ENCODE data around the gene TBL1XR1. TPM values are rescaled to one million over a fixed set of nuclear protein-coding genes. Genes with fewer than 3 reads are reported as not detected.

Gene TBL1XR1
- total and polyA plus RNA-seq, 2 of the 4 experiments (the other 2 are of a cell fraction) = 25.2 to 170 TPM

DNA sequence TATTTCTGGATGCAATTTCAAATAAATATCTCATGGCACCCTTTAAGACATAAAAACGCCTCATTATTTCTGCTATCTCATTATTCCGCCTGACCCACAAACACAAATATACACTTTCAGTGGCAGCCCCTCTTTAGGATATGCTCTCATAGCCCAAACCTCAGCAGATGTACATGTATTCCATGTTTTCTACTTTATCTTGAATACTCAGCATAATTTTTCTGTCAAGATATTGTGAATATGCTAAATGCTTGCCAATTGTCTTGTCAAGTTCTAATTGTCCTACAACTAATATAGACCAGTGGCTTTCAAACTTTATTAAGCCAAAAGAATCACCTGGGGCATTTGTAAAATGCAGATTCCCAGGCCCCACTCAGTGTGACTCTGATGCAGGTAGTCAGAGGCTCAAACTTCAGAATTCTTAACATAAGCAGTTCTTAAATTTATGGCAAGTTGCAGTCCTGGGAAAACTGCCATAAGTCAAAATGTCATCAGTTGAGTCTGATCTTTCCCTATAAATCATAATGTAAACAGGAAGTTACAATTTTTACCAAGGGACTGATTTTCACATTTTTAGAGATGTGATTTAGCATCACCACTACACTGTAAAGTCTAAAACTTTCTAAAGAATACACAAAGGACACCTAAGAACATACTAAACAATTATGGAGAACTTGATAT, 135.1 kb downstream of the TBL1XR1 start:
- Histone ChIP-seq H3K18ac (ENCODE audit: low read depth, low read length) (no peak overlapping the region), H2BK120ac (ENCODE audit: low read depth, low read length) (no peak overlapping the region), H3K9me3 (ENCODE audit: control insufficient read depth, insufficient read depth, low read length) (no peaks in the 10 kb centered on the region), H3K4me2 (ENCODE audit: low read depth, low read length) (no peak overlapping the region), H3K9me1 (ENCODE audit: insufficient read depth, low read length) (peaks cover 6% of the 10 kb centered on the region), H3K4ac (ENCODE audit: low read depth, low read length) (no peak overlapping the region), H3K14ac (replicated peaks; ENCODE audit: low read depth, low read length) (no peak overlapping the region; the same call in 1 of the 2 replicates), H3K4me1 (ENCODE audit: control insufficient read depth, insufficient read depth, low read length) (peaks cover 4% of the 10 kb centered on the region; the same call in 1 of the 2 replicates), H2AK9ac (replicated peaks; ENCODE audit: low read depth, low read length, poor library complexity) (no peak overlapping the region), H3K27ac (ENCODE audit: insufficient read depth, low read length) (no peak overlapping the region), H3K4me3 (ENCODE audit: insufficient read depth, low read depth, low read length) (no peak overlapping the region), H3K23ac (ENCODE audit: low read depth, low read length) (no peak overlapping the region), H3K27me3 (ENCODE audit: control insufficient read depth, insufficient read depth, low read length) (no peaks in the 10 kb centered on the region), H3K56ac (ENCODE audit: extremely low read depth, insufficient read depth, low read length) (no peak overlapping the region), H2BK15ac (ENCODE audit: low read depth, low read length) (no peak overlapping the region), H2BK5ac (ENCODE audit: low read depth, low read length, poor library complexity, severe bottlenecking) (no peak overlapping the region), H2AK5ac (ENCODE audit: low read depth, low read length) (no peak overlapping the region), H3K79me1 (ENCODE audit: low read depth in 1 of 2, low read length in 2 of 2) (peaks cover 27 to 72% of the 10 kb centered on the region in 2 experiments; a peak in 3 of 4 replicates), H2AFZ (replicated peaks; ENCODE audit: low read length, poor library complexity) (no peak overlapping the region), H3K36me3 (ENCODE audit: control insufficient read depth, insufficient read depth, low read length) (peaks cover 1% of the 10 kb centered on the region), H2BK20ac (ENCODE audit: low read depth, low read length) (no peak overlapping the region), H3K9ac (ENCODE audit: low read depth, low read length) (no peak overlapping the region), H4K91ac (ENCODE audit: insufficient read depth, low read depth, low read length) (no peak overlapping the region), H4K5ac (ENCODE audit: low read depth, low read length) (no peak overlapping the region), H4K20me1 (ENCODE audit: insufficient read depth, low read length) (peaks cover 18% of the 10 kb centered on the region; the same call in 1 of the 2 replicates), H4K8ac (ENCODE audit: low read depth in 2 of 2, low read length in 2 of 2) (no peak overlapping the region)
- peak; percentile 25 for DNase-seq
- 33% methylated on average over 1 of the region's 2 CpGs; no CpG with 5 or more reads in 1 of the 2 experiments for WGBS, 2 experiments (ENCODE audit: extremely low coverage in 2 of 2, insufficient read length in 1 of 2)
- intact Hi-C loops (cut with micrococcal nuclease) = no loop called here
- TF ChIP-seq CTCF (conservative IDR thresholded peaks at IDR 0.05; ENCODE audit: low read depth, low read length) = no peak
- TF ChIP-seq MXI1 (IDR thresholded peaks at IDR 0.05; ENCODE audit: borderline replicate concordance, low read depth, low read length) = no peak
- TF ChIP-seq FOS (IDR thresholded peaks at IDR 0.05; ENCODE audit: low read depth, low read length) = no peak
- TF ChIP-seq, protein P1, sequence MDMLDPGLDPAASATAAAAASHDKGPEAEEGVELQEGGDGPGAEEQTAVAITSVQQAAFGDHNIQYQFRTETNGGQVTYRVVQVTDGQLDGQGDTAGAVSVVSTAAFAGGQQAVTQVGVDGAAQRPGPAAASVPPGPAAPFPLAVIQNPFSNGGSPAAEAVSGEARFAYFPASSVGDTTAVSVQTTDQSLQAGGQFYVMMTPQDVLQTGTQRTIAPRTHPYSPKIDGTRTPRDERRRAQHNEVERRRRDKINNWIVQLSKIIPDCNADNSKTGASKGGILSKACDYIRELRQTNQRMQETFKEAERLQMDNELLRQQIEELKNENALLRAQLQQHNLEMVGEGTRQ (IDR thresholded peaks at IDR 0.05; ENCODE audit: low read depth, low read length) = no peak
- TF ChIP-seq BHLHE40 (IDR thresholded peaks at IDR 0.05; ENCODE audit: low read depth, low read length) = no peak
- no peak for TF ChIP-seq RAD21 (IDR thresholded peaks at IDR 0.05; ENCODE audit: low read length)
- no peak for TF ChIP-seq MAZ (IDR thresholded peaks at IDR 0.05; ENCODE audit: borderline replicate concordance, low read depth, low read length)
- no peak for TF ChIP-seq SMC3 (IDR thresholded peaks at IDR 0.05; ENCODE audit: low read depth, low read length)
- no peak for TF ChIP-seq RCOR1 (IDR thresholded peaks at IDR 0.05; ENCODE audit: insufficient replicate concordance, low read length)
- TF ChIP-seq MAFK (IDR thresholded peaks at IDR 0.05; ENCODE audit: low read depth, low read length) = no peak
- no peak for TF ChIP-seq POLR2A (IDR thresholded peaks at IDR 0.05; ENCODE audit: low read depth, low read length)
- no peak for TF ChIP-seq ELK1 (IDR thresholded peaks at IDR 0.05; ENCODE audit: borderline replicate concordance, low read depth, low read length)
- TF ChIP-seq CHD1 (IDR thresholded peaks at IDR 0.05; ENCODE audit: low read depth, low read length) = no peak
- dilution Hi-C loops (cut with HindIII; ENCODE audit: low sequenced_read_pairs, unreplicated experiment) = no loop called here
- CTCF ChIA-PET = no interaction called here
- ATAC-seq (ENCODE audit: low read depth) = no peak
- in situ Hi-C loops (cut with MboI; ENCODE audit: low sequenced_read_pairs) = loop anchor here (25.0 kb wide), 1 partner anchor 1275 kb away; no protein-coding TSS in a partner anchor
- POLR2A ChIA-PET (ENCODE audit: unreplicated experiment) = no interaction called here
- BruUV-seq (replicated peaks) = TSS peak; percentile 1

Measured in IMR-90 (cell line).